Subcutaneous abdominal adipose tissue (tissue), 5 donors: Measurements from ENCODE around the gene PTTG1IP.
"Not testable (repeated sequence)": the region's sequence is repeated elsewhere in the genome, so short reads cannot be mapped to it uniquely, and the experiment has no call there.

Source experiments
- H3K27ac ChIP-seq: one replicate; pipeline ENCODE4 v1.7.0; 2013; ENCODE audit warnings: low read depth, mild to moderate bottlenecking, inconsistent platforms, low read length, moderate library complexity
- H3K27me3 ChIP-seq, 5 donors: one replicate each; pipeline ENCODE4 v1.7.0; 2013; ENCODE audit warnings: low read length in 5 of 5, inconsistent platforms in 1 of 5; ENCODE audit not compliant: control insufficient read depth in 5 of 5, insufficient read depth in 4 of 5
- H3K36me3 ChIP-seq, 5 donors: one replicate each; pipeline ENCODE4 v1.7.0; 2013; ENCODE audit warnings: low read length in 5 of 5; ENCODE audit not compliant: control insufficient read depth in 5 of 5, insufficient read depth in 5 of 5
- H3K4me1 ChIP-seq, 5 donors: one replicate each; pipeline ENCODE4 v1.7.0; 2013; ENCODE audit warnings: low read length in 5 of 5, mild to moderate bottlenecking in 3 of 5, moderate library complexity in 1 of 5; ENCODE audit not compliant: control insufficient read depth in 5 of 5, insufficient read depth in 5 of 5
- H3K4me3 ChIP-seq, 5 donors: one replicate each; pipeline ENCODE4 v1.7.0; 2013; ENCODE audit warnings: low read length in 5 of 5, low read depth in 1 of 5
- H3K9ac ChIP-seq, 5 donors: one replicate each; pipeline ENCODE4 v1.7.0; 2013; ENCODE audit warnings: low read length in 5 of 5, mild to moderate bottlenecking in 4 of 5, moderate library complexity in 3 of 5
- H3K9me3 ChIP-seq, 5 donors: one replicate each; pipeline ENCODE4 v1.7.0; 2013; ENCODE audit warnings: low read length in 5 of 5; ENCODE audit not compliant: control insufficient read depth in 5 of 5
- donor health status: healthy.
- donor health status: healthy.
- donor health status: healthy.
- donor health status: healthy.
- donor health status: healthy.

The PTTG1IP gene

GRCh38 chr21:44916965-44917364 lies 43.5 kb upstream of the PTTG1IP start:
- Histone ChIP-seq H3K27me3 (peaks cover 11 to 32% (median 20%) of the 10 kb centered on the region in 5 donors), H3K36me3 (no peaks in the 10 kb centered on the region), H3K4me1 (peaks cover 0 to 63% (median 23%) of the 10 kb centered on the region in 5 donors), H3K9me3 (no peaks in the 10 kb centered on the region), H3K4me3 (no peak overlapping the region), H3K9ac (no peak overlapping the region), H3K27ac (no peak overlapping the region)

GRCh38 chr21:44914176-44914874 lies 40.8 kb upstream of the PTTG1IP start:
- no peak overlapping the region for H3K27ac ChIP-seq
- peaks cover 2 to 66% (median 43%) of the 10 kb centered on the region in 5 donors for H3K4me1 ChIP-seq
- H3K4me3 ChIP-seq = no peak overlapping the region
- H3K9me3 ChIP-seq = no peaks in the 10 kb centered on the region
- peaks cover 3 to 20% (median 9%) of the 10 kb centered on the region in 5 donors for H3K27me3 ChIP-seq
- no peaks in the 10 kb centered on the region for H3K36me3 ChIP-seq
- peak overlapping the region in 1 of 5 donors; percentile 35 for H3K9ac ChIP-seq

DNA sequence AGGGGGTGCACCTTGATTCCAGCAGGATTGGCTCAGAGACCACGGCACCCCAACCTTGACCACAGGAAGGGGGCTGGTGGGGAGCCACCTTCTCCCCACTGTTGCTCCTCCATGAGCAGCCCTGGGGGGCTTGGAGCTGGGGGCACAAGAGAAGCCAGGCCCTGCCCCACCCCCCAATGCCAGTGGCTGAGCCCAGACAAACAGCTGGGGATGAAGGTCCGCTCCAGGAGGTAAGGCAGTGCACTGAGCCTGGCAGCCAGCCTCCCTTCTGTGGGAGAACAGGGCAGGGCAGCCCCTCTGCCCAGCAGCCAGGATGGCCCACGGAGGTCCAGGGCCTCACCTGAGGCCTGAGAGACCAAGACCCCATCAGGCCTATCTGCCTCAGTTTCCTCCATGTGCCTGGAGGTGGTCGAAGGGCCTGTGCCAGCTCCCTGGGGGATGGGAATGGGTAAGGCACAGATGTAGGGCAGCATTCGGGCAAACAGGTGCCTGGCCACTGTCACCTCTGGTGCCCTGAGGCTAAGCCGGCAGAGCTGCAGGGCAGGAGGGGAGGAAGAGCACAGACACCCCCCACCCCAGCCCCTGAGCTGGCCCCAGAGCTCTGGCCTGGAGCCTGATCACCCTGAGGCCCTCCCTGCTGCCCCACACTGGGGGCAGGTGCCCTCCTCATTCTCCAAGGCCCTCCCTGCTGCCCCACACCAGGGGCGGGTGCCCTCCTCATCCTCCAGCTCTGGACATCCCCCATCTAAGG lies 40.1 kb upstream of the PTTG1IP start:
- Histone ChIP-seq H3K27me3 (peaks cover 0 to 20% (median 14%) of the 10 kb centered on the region in 5 donors), H3K36me3 (no peaks in the 10 kb centered on the region), H3K4me1 (peaks cover 2 to 69% (median 38%) of the 10 kb centered on the region in 5 donors), H3K27ac (no peak overlapping the region), H3K9me3 (no peaks in the 10 kb centered on the region), H3K4me3 (no peak overlapping the region), H3K9ac (peak overlapping the region in 1 of 5 donors; percentile 23)

DNA sequence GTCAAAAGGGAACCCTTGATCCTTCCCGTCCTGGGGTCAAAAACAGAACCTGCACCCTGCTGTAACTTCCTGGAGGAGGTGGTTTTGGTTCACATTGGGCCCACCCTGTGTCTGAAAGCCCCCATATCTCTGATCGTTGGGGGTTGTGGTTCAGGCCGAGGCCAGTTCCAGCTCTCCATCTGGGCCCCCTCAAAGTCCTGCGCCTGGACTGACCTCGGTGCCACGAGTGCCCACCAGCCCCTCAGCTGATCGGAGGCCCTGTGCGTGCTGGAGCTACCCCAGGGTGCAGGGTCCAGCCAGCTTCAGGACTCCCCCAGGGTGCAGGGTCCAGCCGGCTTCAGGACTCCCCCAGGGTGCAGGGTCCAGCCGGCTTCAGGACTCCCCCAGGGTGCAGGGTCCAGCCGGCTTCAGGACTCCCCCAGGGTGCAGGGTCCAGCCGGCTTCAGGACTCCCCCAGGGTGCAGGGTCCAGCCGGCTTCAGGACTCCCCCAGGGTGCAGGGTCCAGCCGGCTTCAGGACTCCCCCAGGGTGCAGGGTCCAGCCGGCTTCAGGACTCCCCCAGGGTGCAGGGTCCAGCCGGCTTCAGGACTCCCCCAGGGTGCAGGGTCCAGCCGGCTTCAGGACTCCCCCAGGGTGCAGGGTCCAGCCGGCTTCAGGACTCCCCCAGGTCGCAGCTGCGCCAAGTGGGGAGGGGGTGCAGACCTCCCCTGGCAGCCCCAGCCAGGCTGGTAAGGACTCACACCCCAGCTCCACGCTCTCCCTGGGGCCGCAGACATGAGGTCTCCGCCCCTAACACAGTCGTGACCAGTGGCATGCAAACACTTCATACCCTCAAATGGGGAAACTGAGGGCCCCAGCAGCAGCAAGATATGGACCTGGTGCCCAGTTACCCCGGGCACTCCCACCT lies 39.3 kb upstream of the PTTG1IP start:
- H3K27ac ChIP-seq, H3K9me3 ChIP-seq, H3K36me3 ChIP-seq, H3K4me3 ChIP-seq, H3K9ac ChIP-seq: not testable (repeated sequence)
- Histone ChIP-seq H3K4me1 (peaks cover 2 to 68% (median 43%) of the 10 kb centered on the region in 5 donors), H3K27me3 (peaks cover 0 to 17% (median 6%) of the 10 kb centered on the region in 5 donors)

DNA sequence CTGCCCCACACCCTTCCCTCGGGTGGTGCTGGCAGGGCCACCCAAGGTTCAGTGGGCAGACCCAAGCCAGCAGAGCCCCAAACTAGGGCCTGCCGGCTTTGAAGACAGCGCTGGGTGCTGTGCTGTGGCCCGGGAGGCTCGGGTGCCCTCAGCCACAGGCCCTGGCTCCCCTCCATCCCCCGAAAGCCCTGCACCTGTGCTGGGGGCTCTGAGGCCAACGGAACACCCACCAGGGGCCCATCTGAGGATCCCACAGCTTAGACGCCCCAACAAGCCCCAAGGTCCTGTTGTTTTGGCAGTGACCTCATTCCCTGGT lies 38.6 kb upstream of the PTTG1IP start:
- Histone ChIP-seq H3K36me3 (no peaks in the 10 kb centered on the region), H3K9me3 (no peaks in the 10 kb centered on the region), H3K4me3 (no peak overlapping the region), H3K27me3 (peaks cover 4 to 22% (median 7%) of the 10 kb centered on the region in 5 donors), H3K27ac (no peak overlapping the region), H3K9ac (no peak overlapping the region), H3K4me1 (peaks cover 2 to 70% (median 43%) of the 10 kb centered on the region in 5 donors)

DNA sequence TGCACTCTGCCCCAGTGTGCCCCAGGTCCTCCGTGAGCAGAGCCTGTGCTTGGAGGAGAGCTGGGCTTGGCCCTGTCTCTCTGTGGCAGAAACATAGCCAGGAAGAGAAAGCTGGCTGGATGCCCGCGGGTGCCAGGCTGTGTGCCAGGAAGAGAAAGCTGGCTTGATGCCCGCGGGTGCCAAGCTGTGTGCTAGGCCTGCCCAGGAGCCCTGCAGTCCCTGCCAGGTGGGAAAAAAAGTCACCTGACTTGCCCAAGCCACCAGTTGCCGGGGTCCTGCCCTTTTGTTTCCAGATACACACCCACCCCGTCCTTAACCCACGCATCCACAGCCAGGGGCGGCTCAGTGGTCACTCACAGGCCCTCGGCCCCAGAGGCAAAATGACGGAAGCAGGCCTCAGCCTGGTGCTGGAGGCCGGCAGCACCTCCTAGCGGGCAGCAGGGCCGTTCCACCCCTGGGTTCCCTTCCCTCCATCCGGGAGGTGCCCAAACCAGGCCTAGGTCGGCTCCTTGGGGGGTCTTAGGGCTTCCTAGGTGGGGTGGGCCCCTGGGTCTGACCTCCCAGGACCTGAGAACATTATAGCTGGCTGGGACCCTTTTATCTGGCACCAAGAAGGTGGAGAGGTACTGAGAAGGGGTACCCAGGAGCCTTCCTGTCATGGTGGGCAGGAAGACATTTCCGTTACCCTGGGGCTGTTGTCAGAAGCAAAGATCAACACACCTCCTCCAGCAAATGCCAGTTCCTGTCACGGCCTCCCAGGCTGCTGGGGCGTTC lies 38.1 kb upstream of the PTTG1IP start:
- Histone ChIP-seq H3K27me3 (peaks cover 4 to 26% (median 13%) of the 10 kb centered on the region in 5 donors), H3K4me3 (peak overlapping the region in 1 of 5 donors; percentile 37), H3K27ac (no peak overlapping the region), H3K36me3 (no peaks in the 10 kb centered on the region), H3K4me1 (peaks cover 2 to 71% (median 43%) of the 10 kb centered on the region in 5 donors), H3K9ac (peak overlapping the region in 1 of 5 donors; percentile 4), H3K9me3 (no peaks in the 10 kb centered on the region)

- Histone ChIP-seq H3K9me3 (no peaks in the 10 kb centered on the region), H3K36me3 (no peaks in the 10 kb centered on the region), H3K4me1 (peaks cover 2 to 71% (median 43%) of the 10 kb centered on the region in 5 donors), H3K9ac (peak overlapping the region in 1 of 5 donors; percentile 4), H3K27ac (no peak overlapping the region), H3K27me3 (peaks cover 4 to 26% (median 13%) of the 10 kb centered on the region in 5 donors), H3K4me3 (peak overlapping the region in 2 of 5 donors; percentile 37 to 52)
Observed at GRCh38 chr21:44911068-44911383, 37.5 kb upstream of the PTTG1IP start.

DNA sequence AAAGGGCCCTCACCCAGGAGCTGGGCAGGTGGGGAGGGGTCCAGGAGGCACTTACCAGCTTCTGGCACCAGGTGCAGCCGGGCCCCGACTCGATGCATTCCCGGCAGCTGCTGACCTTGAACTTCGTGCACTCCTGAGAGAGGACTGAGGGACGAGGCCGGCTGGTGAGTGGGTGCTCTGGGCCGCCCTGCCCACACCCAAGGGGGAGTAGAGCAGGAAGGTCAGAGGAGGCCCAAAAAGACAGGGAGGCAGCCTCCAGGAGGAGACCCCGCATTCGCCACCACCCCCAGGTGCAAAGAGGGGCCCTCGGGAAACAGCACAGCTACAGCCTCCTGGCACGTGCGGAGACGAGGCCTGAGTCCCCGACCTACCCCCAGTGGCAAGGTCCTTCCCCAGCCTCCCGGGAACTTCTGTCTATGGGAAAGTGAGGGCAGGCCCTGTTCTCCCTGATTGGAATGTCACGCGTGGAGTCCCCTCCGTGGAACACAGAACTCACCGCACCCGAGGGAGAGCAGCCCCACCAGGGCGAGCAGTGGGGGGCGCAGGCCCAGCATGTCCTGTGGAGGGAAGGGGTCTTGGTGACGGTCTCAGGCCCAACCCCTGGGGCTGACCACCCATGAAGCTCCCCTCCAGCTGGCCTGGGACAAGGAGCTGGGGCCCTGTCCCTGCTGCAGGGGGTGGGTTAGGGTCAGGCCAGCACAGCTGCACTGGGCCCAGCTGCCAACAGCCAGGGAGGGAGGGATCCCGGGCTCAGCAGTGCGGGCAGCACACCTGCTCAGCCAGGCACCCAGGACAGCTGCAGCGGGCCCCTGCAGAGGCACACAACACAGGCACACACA lies 37.0 kb upstream of the PTTG1IP start:
- Histone ChIP-seq H3K27ac (no peak overlapping the region), H3K36me3 (no peaks in the 10 kb centered on the region), H3K4me1 (peaks cover 2 to 76% (median 43%) of the 10 kb centered on the region in 5 donors), H3K27me3 (peaks cover 4 to 26% (median 13%) of the 10 kb centered on the region in 5 donors), H3K4me3 (peak overlapping the region in 1 of 5 donors; percentile 37), H3K9ac (no peak overlapping the region), H3K9me3 (no peaks in the 10 kb centered on the region)

DNA sequence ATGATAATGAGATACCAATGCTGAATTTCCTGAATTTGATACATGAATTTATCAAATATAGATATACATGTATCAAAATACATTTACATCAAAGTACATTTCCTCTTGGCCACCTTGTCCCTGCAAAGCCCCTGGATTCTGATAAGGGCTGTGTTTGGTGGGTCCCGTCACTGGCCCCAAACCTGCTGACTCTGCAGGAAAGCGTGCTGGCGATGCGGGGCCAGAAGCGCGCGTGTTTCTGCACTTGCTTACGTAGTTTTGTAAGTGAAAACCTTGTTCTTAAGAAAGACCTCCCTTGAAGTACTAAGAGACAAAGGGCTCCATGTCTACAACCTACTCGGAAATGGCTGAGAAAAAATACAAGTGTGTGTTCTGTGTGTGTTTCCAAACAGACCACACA lies 36.2 kb upstream of the PTTG1IP start:
- Histone ChIP-seq H3K9me3 (no peaks in the 10 kb centered on the region), H3K4me1 (peaks cover 2 to 71% (median 43%) of the 10 kb centered on the region in 5 donors), H3K36me3 (no peaks in the 10 kb centered on the region), H3K27ac (no peak overlapping the region), H3K4me3 (no peak overlapping the region), H3K27me3 (peaks cover 4 to 26% (median 13%) of the 10 kb centered on the region in 5 donors), H3K9ac (no peak overlapping the region)
